A549 (cell line): ENCODE results near the gene NFIX. TPM values are rescaled to one million over a fixed set of nuclear protein-coding genes. Genes with fewer than 3 reads are reported as not detected.

Experiments used
- ATAC-seq, 2 experiments: fragments of 200-7000 bp in 1 of 2; fragments of >200 bp in 1 of 2; cut with Nextera tagmentation in 1 of 2; cut with Tn5 transposase in 1 of 2; 3 replicates each; pipeline versions ENCODE4 v1.8.0 to v1.9.1; 2018 to 2020; ENCODE audit warnings: mild to moderate bottlenecking in 1 of 2, moderate library complexity in 1 of 2
- CTCF ChIA-PET: fragments of 300-600 bp; sonication (Branson Sonifier 250); formaldehyde crosslinking; extraction: SDS; loops from one replicate; lab custom pipeline; 2021; ENCODE audit warnings: antibody characterized with exemption, inconsistent platforms; lab: Yijun Ruan, JAX
- POLR2A ChIA-PET: fragments of 350-600 bp; formaldehyde crosslinking; extraction: SDS; loops from one replicate; lab custom pipeline; 2021; ENCODE audit warnings: antibody characterized with exemption, inconsistent platforms; lab: Yijun Ruan, JAX
- DNase-seq, 2 experiments: peaks; one replicate each; pipeline versions ENCODE4 v3.0.0 to v3.0.0-alpha.2; 2011 to 2016; ENCODE audit warnings: low read depth in 1 of 2, low spot score in 1 of 2
- FAIRE-seq: peaks from 2 replicates; lab custom pipeline; 2011; peaks lifted over from hg19 to GRCh38; lab: Jason Lieb, UNC
- H3K27ac ChIP-seq, 2 experiments: fragments of >200 bp; sonication (Bioruptor Twin); formaldehyde crosslinking; 3 replicates each; pipeline ENCODE4 v1.5.1; 2016 to 2017
- H3K4me1 ChIP-seq: fragments of >200 bp; sonication (Bioruptor Twin); formaldehyde crosslinking; 3 replicates; pipeline ENCODE4 v1.6.1; 2016
- H3K4me2 ChIP-seq: fragments of >200 bp; sonication (Bioruptor Twin); formaldehyde crosslinking; 3 replicates; pipeline ENCODE4 v1.6.1; 2016
- H3K4me3 ChIP-seq: fragments of >200 bp; sonication (Bioruptor Twin); formaldehyde crosslinking; 3 replicates; pipeline ENCODE4 v1.5.1; 2016
- H3K9me3 ChIP-seq: fragments of >200 bp; sonication (Bioruptor Twin); formaldehyde crosslinking; 3 replicates; pipeline ENCODE4 v1.6.1; 2016
- CHD4 ChIP-seq: fragments of 200-600 bp; sonication (generic); IDR thresholded peaks from 2 replicates; pipeline ENCODE4 v1.6.1; 2016; ENCODE audit warnings: antibody characterized with exemption, mild to moderate bottlenecking, borderline replicate concordance
- EP300 ChIP-seq, 2 experiments: fragments of >200 bp; sonication (Bioruptor Twin); formaldehyde crosslinking; IDR thresholded peaks; 2 replicates in 1 of 2; 3 replicates in 1 of 2; pipeline ENCODE4 v1.6.1; 2016 to 2017
- FOSB ChIP-seq: fragments of 250-450 bp; sonication (Bioruptor Pico); IDR thresholded peaks from 2 replicates; pipeline ENCODE4 v1.5.0; 2020; ENCODE audit warnings: mild to moderate bottlenecking, moderate library complexity
- HEYL ChIP-seq: fragments of 250-450 bp; sonication (Bioruptor Pico); IDR thresholded peaks from 2 replicates; pipeline ENCODE4 v1.8.0; 2021; ENCODE audit warnings: mild to moderate bottlenecking, moderate library complexity
- HOXB13 ChIP-seq: fragments of 250-450 bp; sonication (Bioruptor Pico); IDR thresholded peaks from 2 replicates; pipeline ENCODE4 v1.5.0; 2020; ENCODE audit warnings: low read depth, mild to moderate bottlenecking, moderate library complexity
- HOXB5 ChIP-seq: fragments of 250-450 bp; sonication (Bioruptor Pico); IDR thresholded peaks from 2 replicates; pipeline ENCODE4 v1.5.0; 2020; ENCODE audit warnings: mild to moderate bottlenecking, moderate library complexity
- JUN ChIP-seq, 2 experiments: fragments of >200 bp; sonication (Bioruptor Twin); formaldehyde crosslinking; IDR thresholded peaks; 2 replicates in 1 of 2; 3 replicates in 1 of 2; pipeline ENCODE4 v1.6.1; 2016 to 2017
- KDM1A ChIP-seq: fragments of 200-600 bp; sonication (generic); IDR thresholded peaks from 2 replicates; pipeline ENCODE4 v1.6.1; 2016; ENCODE audit warnings: low read depth, mild to moderate bottlenecking
- NFE2L2 ChIP-seq: fragments of 150-350 bp; conservative IDR thresholded peaks from 2 replicates; pipeline ENCODE4 v1.6.1; 2014; ENCODE audit warnings: low read length
- NR3C1 ChIP-seq: fragments of >200 bp; sonication (Bioruptor Twin); formaldehyde crosslinking; IDR thresholded peaks from 3 replicates; pipeline ENCODE4 v1.6.1; 2017
- PHF8 ChIP-seq: fragments of 200-600 bp; sonication (generic); IDR thresholded peaks from 2 replicates; pipeline ENCODE4 v1.6.1; 2016; ENCODE audit warnings: low read depth, mild to moderate bottlenecking, antibody characterized with exemption, moderate library complexity, borderline replicate concordance
- POLR2A ChIP-seq: IDR thresholded peaks from 2 replicates; pipeline ENCODE4 v1.6.1; 2012; ENCODE audit warnings: mild to moderate bottlenecking, low read length
- POLR2AphosphoS2 ChIP-seq: conservative IDR thresholded peaks from 2 replicates; pipeline ENCODE4 v1.6.1; 2012; ENCODE audit warnings: low read length, improper control_type of control experiment, inconsistent platforms
- RAD21 ChIP-seq, 2 experiments: fragments of >200 bp in 1 of 2; sonication (Bioruptor Twin) in 1 of 2; formaldehyde crosslinking in 1 of 2; IDR thresholded peaks in 1 of 2; conservative IDR thresholded peaks in 1 of 2; 2 replicates in 1 of 2; 3 replicates in 1 of 2; pipeline ENCODE4 v1.6.1; 2012 to 2018; ENCODE audit warnings: inconsistent platforms in 1 of 2
- RARB ChIP-seq: fragments of 250-450 bp; sonication (Bioruptor Pico); IDR thresholded peaks from 2 replicates; pipeline ENCODE4 v1.8.0; 2021; ENCODE audit warnings: mild to moderate bottlenecking, moderate library complexity
- RNF2 ChIP-seq: fragments of 200-600 bp; sonication (generic); IDR thresholded peaks from 2 replicates; pipeline ENCODE4 v1.6.1; 2016; ENCODE audit warnings: low read depth, mild to moderate bottlenecking, antibody characterized with exemption, moderate library complexity, borderline replicate concordance
- SMC3 ChIP-seq: fragments of >200 bp; sonication (Bioruptor Twin); formaldehyde crosslinking; IDR thresholded peaks from 3 replicates; pipeline ENCODE4 v1.6.1; 2018; ENCODE audit warnings: inconsistent platforms
- TFCP2L1 ChIP-seq: fragments of 250-450 bp; sonication (Bioruptor Pico); IDR thresholded peaks from 2 replicates; pipeline ENCODE4 v1.5.0; 2021; ENCODE audit warnings: mild to moderate bottlenecking
- TP53 ChIP-seq: fragments of 250-450 bp; sonication (Bioruptor Pico); IDR thresholded peaks from 2 replicates; pipeline ENCODE4 v1.5.0; 2021; ENCODE audit warnings: mild to moderate bottlenecking, moderate library complexity
- ZFP36 ChIP-seq: fragments of 450-650 bp; IDR thresholded peaks from 2 replicates; pipeline ENCODE4 v1.6.1; 2014; ENCODE audit warnings: borderline replicate concordance; ENCODE audit not compliant: partially characterized antibody
- ZSCAN20 ChIP-seq: fragments of 250-450 bp; sonication (Bioruptor Pico); IDR thresholded peaks from 2 replicates; pipeline ENCODE4 v1.8.0; 2022; ENCODE audit warnings: mild to moderate bottlenecking, moderate library complexity
- WGBS: methylation state at CpG from one replicate; pipeline ENCODE4 v1.1.6; 2017; ENCODE audit errors: missing lambda C conversion rate; 5-methylcytosine and 5-hydroxymethylcytosine counted together
- polyA plus RNA-seq, 4 experiments: library from polyadenylated mRNA; depleted of rRNA in 3 of 4; stranded (reverse); fragments of >200 nt; fragmentation: RNase III in 1 of 4; extraction: RNeasy Plus Mini Kit Qiagen cat#74134 plus additional on column Dnase treatment in 1 of 4; gene quantifications; 2 replicates in 3 of 4; 3 replicates in 1 of 4; pipeline ENCODE4 v1.2.3, GENCODE V29; 2011 to 2017
- TF ChIP-seq, protein P1 (sequence below): fragments of >200 bp; sonication (Bioruptor Twin); formaldehyde crosslinking; IDR thresholded peaks from 2 replicates; pipeline ENCODE4 v1.6.1; 2016
- TF ChIP-seq, protein P2 (sequence below): fragments of 250-450 bp; sonication (Bioruptor Pico); IDR thresholded peaks from 2 replicates; pipeline ENCODE4 v1.5.0; 2020; ENCODE audit warnings: low read depth, mild to moderate bottlenecking, moderate library complexity
- TF ChIP-seq, protein P3 (sequence below): IDR thresholded peaks from 2 replicates; pipeline ENCODE4 v1.6.1; 2012; ENCODE audit warnings: low read depth, borderline replicate concordance
- TF ChIP-seq, protein P4 (sequence below): IDR thresholded peaks from 2 replicates; pipeline ENCODE4 v1.6.1; 2012
- TF ChIP-seq, protein P5 (sequence below): fragments of 200-600 bp; sonication (generic); IDR thresholded peaks from 2 replicates; pipeline ENCODE4 v1.6.1; 2016; ENCODE audit warnings: antibody characterized with exemption, mild to moderate bottlenecking, moderate library complexity
- TF ChIP-seq, protein P6 (sequence below): fragments of 250-450 bp; sonication (Bioruptor Pico); IDR thresholded peaks from 2 replicates; pipeline ENCODE4 v1.5.0; 2021; ENCODE audit warnings: mild to moderate bottlenecking, moderate library complexity, borderline replicate concordance

NFIX gene
- polyA plus RNA-seq, 2 of the 4 experiments (the other 2 are of a cell fraction) = 0.52 to 3.0 TPM

DNA sequence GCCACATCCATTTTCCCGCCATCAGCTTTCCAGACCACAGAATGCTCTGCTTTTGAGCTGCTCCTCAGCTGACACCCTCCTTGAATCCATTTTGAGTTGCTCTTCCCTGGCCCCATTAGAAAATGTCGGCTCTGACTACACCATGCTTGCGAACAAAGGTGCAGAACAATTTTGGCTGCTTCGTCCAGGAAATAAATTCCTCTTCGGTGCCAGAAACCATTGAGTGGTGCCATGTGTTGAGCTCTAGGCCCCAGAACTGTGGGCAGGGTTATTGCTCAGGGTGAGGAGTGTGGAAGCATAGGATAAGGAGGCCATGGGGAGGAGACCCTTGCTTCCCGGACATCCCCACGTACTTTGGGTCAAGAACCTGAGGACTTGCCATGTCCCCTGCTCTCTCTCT is 52.1 kb downstream of the NFIX start:
- DNase-seq = no peak
- FAIRE-seq = no peak
- Histone ChIP-seq H3K27ac (no peak overlapping the region), H3K9me3 (no peaks in the 10 kb centered on the region), H3K4me1 (peaks cover 7% of the 10 kb centered on the region; the same call in 2 of the 3 replicates), H3K4me3 (no peak overlapping the region), H3K4me2 (no peak overlapping the region)
- 74% methylated on average over 7 of the region's 7 CpGs for WGBS
- no peak for ATAC-seq
- TF ChIP-seq SMC3 (no peak), RARB (no peak), HOXB5 (CRISPR knock-in tag) (no peak), KDM1A (no peak), CHD4 (no peak)
- TF ChIP-seq, protein P1, sequence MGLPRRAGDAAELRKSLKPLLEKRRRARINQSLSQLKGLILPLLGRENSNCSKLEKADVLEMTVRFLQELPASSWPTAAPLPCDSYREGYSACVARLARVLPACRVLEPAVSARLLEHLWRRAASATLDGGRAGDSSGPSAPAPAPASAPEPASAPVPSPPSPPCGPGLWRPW = no peak
- CTCF ChIA-PET = interaction anchor here (0.7 to 5.5 kb wide), 6 partner anchors 13 to 70 kb away, joined by 3 to 28 read pairs (median 6); no protein-coding TSS in a partner anchor
- POLR2A ChIA-PET = no interaction called here

DNA sequence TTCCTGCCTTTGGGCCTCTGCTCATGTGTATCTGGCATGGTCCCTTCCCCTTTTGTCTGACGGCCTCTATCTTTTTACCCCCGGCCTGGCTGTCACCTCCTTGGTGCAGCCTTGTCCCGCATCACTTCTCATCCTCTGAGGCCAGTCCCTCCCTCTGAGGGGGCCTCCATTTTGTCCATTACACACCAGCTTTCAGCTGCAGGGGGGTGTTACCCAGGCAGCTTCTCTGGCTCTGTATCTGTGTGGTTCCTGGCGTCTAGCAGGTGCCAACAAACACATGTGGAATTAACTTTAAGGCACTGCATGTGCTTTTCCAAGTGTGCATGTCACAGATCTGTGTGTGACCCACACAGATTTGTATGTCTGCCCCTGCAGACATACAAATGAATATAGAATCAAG is 55.0 kb downstream of the NFIX start:
- FAIRE-seq = no peak
- ATAC-seq = no peak
- WGBS = 74% methylated on average over 3 of the region's 4 CpGs
- CTCF ChIA-PET = interaction anchor here (0.9 to 1.6 kb wide), 4 partner anchors 11 to 73 kb away, joined by 3 to 4 read pairs (median 4); no protein-coding TSS in a partner anchor
- Histone ChIP-seq H3K4me2 (no peak overlapping the region), H3K9me3 (no peaks in the 10 kb centered on the region), H3K27ac (no peak overlapping the region), H3K4me1 (peaks cover 33% of the 10 kb centered on the region), H3K4me3 (no peak overlapping the region)
- TF ChIP-seq JUN (IDR thresholded peaks at IDR 0.05) (no peak), TFCP2L1 (CRISPR knock-in tag) (no peak), POLR2AphosphoS2 (no peak), HOXB13 (no peak), NFE2L2 (no peak), EP300 (IDR thresholded peaks at IDR 0.05) (no peak), NR3C1 (no peak), ZFP36 (no peak), ZSCAN20 (CRISPR knock-in tag) (no peak), TP53 (CRISPR knock-in tag) (no peak), RAD21 (conservative IDR thresholded peaks at IDR 0.05 in 1 of 2, IDR thresholded peaks at IDR 0.05 in 1 of 2) (no peak), FOSB (CRISPR knock-in tag) (no peak), HEYL (CRISPR knock-in tag) (no peak), PHF8 (no peak), RARB (no peak)
- TF ChIP-seq, protein P2, sequence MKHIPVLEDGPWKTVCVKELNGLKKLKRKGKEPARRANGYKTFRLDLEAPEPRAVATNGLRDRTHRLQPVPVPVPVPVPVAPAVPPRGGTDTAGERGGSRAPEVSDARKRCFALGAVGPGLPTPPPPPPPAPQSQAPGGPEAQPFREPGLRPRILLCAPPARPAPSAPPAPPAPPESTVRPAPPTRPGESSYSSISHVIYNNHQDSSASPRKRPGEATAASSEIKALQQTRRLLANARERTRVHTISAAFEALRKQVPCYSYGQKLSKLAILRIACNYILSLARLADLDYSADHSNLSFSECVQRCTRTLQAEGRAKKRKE = no peak
- TF ChIP-seq, protein P3, sequence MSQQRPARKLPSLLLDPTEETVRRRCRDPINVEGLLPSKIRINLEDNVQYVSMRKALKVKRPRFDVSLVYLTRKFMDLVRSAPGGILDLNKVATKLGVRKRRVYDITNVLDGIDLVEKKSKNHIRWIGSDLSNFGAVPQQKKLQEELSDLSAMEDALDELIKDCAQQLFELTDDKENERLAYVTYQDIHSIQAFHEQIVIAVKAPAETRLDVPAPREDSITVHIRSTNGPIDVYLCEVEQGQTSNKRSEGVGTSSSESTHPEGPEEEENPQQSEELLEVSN = no peak
- POLR2A ChIA-PET = no interaction called here
- DNase-seq = no peak

DNA sequence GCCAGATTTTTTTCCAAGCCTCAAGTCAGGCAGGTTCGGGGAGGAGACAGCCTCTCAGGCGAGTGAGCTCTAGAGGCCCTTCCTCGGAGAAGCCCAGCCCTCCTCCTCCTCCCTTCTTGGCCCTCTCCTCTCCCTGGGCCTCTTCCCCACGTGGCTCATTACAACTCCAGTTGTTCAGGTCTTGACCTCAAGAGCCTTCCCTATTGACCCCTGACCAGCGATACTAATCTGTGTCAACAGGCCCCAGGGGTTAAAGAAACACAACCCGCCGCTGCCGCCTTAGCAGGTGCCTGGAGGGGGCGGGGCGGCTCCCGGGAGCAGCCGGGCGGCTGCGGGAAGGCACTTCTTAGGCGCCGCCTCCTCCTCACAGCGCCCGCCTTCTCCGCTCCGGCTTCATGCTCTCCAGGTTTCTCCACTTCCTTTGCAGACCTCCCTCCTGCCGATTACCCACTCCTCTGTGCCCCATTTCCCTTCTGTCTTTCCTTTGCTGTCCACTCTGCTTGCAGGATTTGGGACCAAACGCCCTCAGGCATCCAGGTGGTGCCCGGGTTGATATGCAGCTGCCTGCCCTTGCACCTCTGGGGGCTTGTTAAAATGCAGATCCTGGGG is 56.4 kb downstream of the NFIX start:
- Histone ChIP-seq H3K9me3 (no peaks in the 10 kb centered on the region), H3K4me2 (peak overlapping the region; percentile 65), H3K27ac (peak overlapping the region in 1 of 2 experiments; percentile 48; a peak in 3 of 6 replicates), H3K4me1 (peaks cover 36% of the 10 kb centered on the region), H3K4me3 (no peak overlapping the region)
- WGBS = 23% methylated on average over 19 of the region's 23 CpGs
- FAIRE-seq = no peak
- ATAC-seq = peak; percentile 49 to 68; a peak in 3 of 6 replicates
- DNase-seq = peak in 1 of 2 experiments; percentile 14
- ChIA-PET CTCF (interaction anchor here (0.6 to 4.6 kb wide), 6 partner anchors 9 to 226 kb away, joined by 3 to 20 read pairs (median 4); no protein-coding TSS in a partner anchor), POLR2A (no interaction called here)
- no peak for TF ChIP-seq KDM1A
- no peak for TF ChIP-seq POLR2A
- TF ChIP-seq, protein P4, sequence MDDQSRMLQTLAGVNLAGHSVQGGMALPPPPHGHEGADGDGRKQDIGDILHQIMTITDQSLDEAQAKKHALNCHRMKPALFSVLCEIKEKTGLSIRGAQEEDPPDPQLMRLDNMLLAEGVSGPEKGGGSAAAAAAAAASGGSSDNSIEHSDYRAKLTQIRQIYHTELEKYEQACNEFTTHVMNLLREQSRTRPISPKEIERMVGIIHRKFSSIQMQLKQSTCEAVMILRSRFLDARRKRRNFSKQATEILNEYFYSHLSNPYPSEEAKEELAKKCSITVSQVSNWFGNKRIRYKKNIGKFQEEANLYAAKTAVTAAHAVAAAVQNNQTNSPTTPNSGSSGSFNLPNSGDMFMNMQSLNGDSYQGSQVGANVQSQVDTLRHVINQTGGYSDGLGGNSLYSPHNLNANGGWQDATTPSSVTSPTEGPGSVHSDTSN = no peak
- TF ChIP-seq, protein P5, sequence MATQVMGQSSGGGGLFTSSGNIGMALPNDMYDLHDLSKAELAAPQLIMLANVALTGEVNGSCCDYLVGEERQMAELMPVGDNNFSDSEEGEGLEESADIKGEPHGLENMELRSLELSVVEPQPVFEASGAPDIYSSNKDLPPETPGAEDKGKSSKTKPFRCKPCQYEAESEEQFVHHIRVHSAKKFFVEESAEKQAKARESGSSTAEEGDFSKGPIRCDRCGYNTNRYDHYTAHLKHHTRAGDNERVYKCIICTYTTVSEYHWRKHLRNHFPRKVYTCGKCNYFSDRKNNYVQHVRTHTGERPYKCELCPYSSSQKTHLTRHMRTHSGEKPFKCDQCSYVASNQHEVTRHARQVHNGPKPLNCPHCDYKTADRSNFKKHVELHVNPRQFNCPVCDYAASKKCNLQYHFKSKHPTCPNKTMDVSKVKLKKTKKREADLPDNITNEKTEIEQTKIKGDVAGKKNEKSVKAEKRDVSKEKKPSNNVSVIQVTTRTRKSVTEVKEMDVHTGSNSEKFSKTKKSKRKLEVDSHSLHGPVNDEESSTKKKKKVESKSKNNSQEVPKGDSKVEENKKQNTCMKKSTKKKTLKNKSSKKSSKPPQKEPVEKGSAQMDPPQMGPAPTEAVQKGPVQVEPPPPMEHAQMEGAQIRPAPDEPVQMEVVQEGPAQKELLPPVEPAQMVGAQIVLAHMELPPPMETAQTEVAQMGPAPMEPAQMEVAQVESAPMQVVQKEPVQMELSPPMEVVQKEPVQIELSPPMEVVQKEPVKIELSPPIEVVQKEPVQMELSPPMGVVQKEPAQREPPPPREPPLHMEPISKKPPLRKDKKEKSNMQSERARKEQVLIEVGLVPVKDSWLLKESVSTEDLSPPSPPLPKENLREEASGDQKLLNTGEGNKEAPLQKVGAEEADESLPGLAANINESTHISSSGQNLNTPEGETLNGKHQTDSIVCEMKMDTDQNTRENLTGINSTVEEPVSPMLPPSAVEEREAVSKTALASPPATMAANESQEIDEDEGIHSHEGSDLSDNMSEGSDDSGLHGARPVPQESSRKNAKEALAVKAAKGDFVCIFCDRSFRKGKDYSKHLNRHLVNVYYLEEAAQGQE = no peak
- TF ChIP-seq JUN (IDR thresholded peaks at IDR 0.05) = no peak
- TF ChIP-seq NFE2L2 = no peak
- TF ChIP-seq RNF2 = no peak
- TF ChIP-seq, protein P6, sequence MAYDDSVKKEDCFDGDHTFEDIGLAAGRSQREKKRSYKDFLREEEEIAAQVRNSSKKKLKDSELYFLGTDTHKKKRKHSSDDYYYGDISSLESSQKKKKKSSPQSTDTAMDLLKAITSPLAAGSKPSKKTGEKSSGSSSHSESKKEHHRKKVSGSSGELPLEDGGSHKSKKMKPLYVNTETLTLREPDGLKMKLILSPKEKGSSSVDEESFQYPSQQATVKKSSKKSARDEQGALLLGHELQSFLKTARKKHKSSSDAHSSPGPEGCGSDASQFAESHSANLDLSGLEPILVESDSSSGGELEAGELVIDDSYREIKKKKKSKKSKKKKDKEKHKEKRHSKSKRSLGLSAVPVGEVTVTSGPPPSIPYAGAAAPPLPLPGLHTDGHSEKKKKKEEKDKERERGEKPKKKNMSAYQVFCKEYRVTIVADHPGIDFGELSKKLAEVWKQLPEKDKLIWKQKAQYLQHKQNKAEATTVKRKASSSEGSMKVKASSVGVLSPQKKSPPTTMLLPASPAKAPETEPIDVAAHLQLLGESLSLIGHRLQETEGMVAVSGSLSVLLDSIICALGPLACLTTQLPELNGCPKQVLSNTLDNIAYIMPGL (CRISPR knock-in tag) = no peak
